GM10266 (cell line): ENCODE measurements around the gene JARID2.

Experiments used
- DNase-seq: peaks from one replicate; pipeline ENCODE4 v3.0.0; 2012; ENCODE audit errors: extremely low spot score
- CTCF ChIP-seq: IDR thresholded peaks from 2 replicates; pipeline ENCODE4 v1.5.1; 2012; ENCODE audit warnings: mild to moderate bottlenecking, low read depth; ENCODE audit not compliant: control insufficient read depth, insufficient read depth; ENCODE audit errors: missing control alignments

Gene JARID2

GRCh38 chr6:15491255-15491985 lies 245.6 kb downstream of the JARID2 start:
- peak; percentile 78 for DNase-seq
- peak; percentile 86 for TF ChIP-seq CTCF

GRCh38 chr6:15491986-15492269 lies 246.1 kb downstream of the JARID2 start:
- no peak for DNase-seq
- no peak for TF ChIP-seq CTCF

- no peak for TF ChIP-seq CTCF
- no peak for DNase-seq
Observed at GRCh38 chr6:15493437-15494168, 247.7 kb downstream of the JARID2 start.

GRCh38 chr6:15495375-15495901 lies 249.6 kb downstream of the JARID2 start:
- no peak for DNase-seq

GRCh38 chr6:15496345-15497131 lies 250.7 kb downstream of the JARID2 start:
- DNase-seq, result no peak
- TF ChIP-seq CTCF, result no peak

More at GRCh38 chr6:15495375-15495901, 249.6 kb downstream of the JARID2 start:
- no peak for TF ChIP-seq CTCF

GRCh38 chr6:15498640-15499039 lies 252.8 kb downstream of the JARID2 start:
- no peak for DNase-seq
- TF ChIP-seq CTCF, result no peak
